CD14-positive monocyte (primary cell): ENCODE data around the gene INF2. TPM values are rescaled to one million over a fixed set of nuclear protein-coding genes. Genes with fewer than 3 reads are reported as not detected.

Experiments
- DNase-seq, 3 donors: peaks; one replicate each; pipeline ENCODE4 v3.0.0-alpha.2; 2011 to 2022
- H2AFZ ChIP-seq: 2 replicates; pipeline ENCODE4 v1.6.0; 2012; ENCODE audit warnings: mild to moderate bottlenecking, low read depth, low read length, inconsistent platforms; ENCODE audit not compliant: insufficient read depth, poor library complexity, severe bottlenecking
- H3K27ac ChIP-seq, 2 donors: 1 replicate in 1 of 2; 2 replicates in 1 of 2; pipeline ENCODE4 v1.5.1; 2012 to 2013; ENCODE audit warnings: low read length in 2 of 2, control low read depth in 1 of 2, inconsistent platforms in 1 of 2, low read depth in 1 of 2, mild to moderate bottlenecking in 1 of 2
- H3K27me3 ChIP-seq, 2 donors: one replicate each; pipeline versions ENCODE4 v1.6.0 to v1.6.1; 2011 to 2013; ENCODE audit warnings: low read length in 2 of 2; ENCODE audit not compliant: control insufficient read depth in 2 of 2, insufficient read depth in 2 of 2
- H3K36me3 ChIP-seq, 2 donors: replicated peaks in 1 of 2; 1 replicate in 1 of 2; 2 replicates in 1 of 2; pipeline versions ENCODE4 v1.5.1 to v1.6.1; 2012 to 2013; ENCODE audit warnings: low read length in 2 of 2, control low read depth in 1 of 2, inconsistent platforms in 1 of 2, mild to moderate bottlenecking in 1 of 2; ENCODE audit not compliant: insufficient read depth in 2 of 2, control insufficient read depth in 1 of 2
- H3K4me1 ChIP-seq, 2 donors: 1 replicate in 1 of 2; 2 replicates in 1 of 2; pipeline versions ENCODE4 v1.5.1 to v1.6.1; 2012 to 2013; ENCODE audit warnings: low read length in 2 of 2, control low read depth in 1 of 2, inconsistent platforms in 1 of 2, mild to moderate bottlenecking in 1 of 2, moderate library complexity in 1 of 2; ENCODE audit not compliant: insufficient read depth in 2 of 2, control insufficient read depth in 1 of 2
- H3K4me2 ChIP-seq: replicated peaks from 2 replicates; pipeline ENCODE3; 2012; ENCODE audit warnings: low read length, moderate library complexity, mild to moderate bottlenecking; ENCODE audit not compliant: poor library complexity, severe bottlenecking; ENCODE audit errors: extremely low read depth
- H3K4me3 ChIP-seq, 3 experiments: fragments of 200-600 bp in 1 of 3; sonication (generic) in 1 of 3; replicated peaks in 1 of 3; 1 replicate in 2 of 3; 2 replicates in 1 of 3; pipeline ENCODE4 v1.5.1; 2011 to 2013; ENCODE audit warnings: low read length in 3 of 3, mild to moderate bottlenecking in 3 of 3, control low read depth in 2 of 3, low read depth in 2 of 3, inconsistent platforms in 1 of 3, moderate library complexity in 1 of 3
- H3K79me2 ChIP-seq: 2 replicates; pipeline ENCODE4 v1.6.0; 2012; ENCODE audit warnings: mild to moderate bottlenecking, control low read depth, inconsistent platforms, low read length, moderate library complexity; ENCODE audit not compliant: insufficient read depth
- H3K9ac ChIP-seq: 2 replicates; pipeline ENCODE4 v1.6.0; 2017; ENCODE audit warnings: low read length, mild to moderate bottlenecking; ENCODE audit not compliant: insufficient read depth, poor library complexity, severe bottlenecking
- H3K9me3 ChIP-seq, 2 donors: replicated peaks in 1 of 2; 1 replicate in 1 of 2; 2 replicates in 1 of 2; pipeline versions ENCODE4 v1.5.1 to v1.6.1; 2012 to 2013; ENCODE audit warnings: low read length in 2 of 2, control low read depth in 1 of 2; ENCODE audit not compliant: control insufficient read depth in 1 of 2, insufficient read depth in 1 of 2
- H4K20me1 ChIP-seq: 2 replicates; pipeline ENCODE4 v1.6.0; 2012; ENCODE audit warnings: mild to moderate bottlenecking, low read length, control low read depth, moderate library complexity; ENCODE audit not compliant: insufficient read depth
- H3K27ac Mint-ChIP-seq, 7 donors: one replicate each; pipeline ENCODE4 v1.8.0; 2020; ENCODE audit warnings: mild to moderate bottlenecking in 7 of 7, mixed read lengths in 7 of 7, moderate library complexity in 6 of 7, inconsistent platforms in 2 of 7
- H3K27me3 Mint-ChIP-seq, 3 donors: one replicate each; pipeline ENCODE4 v1.8.0; 2021 to 2022; ENCODE audit warnings: low read depth in 3 of 3, mild to moderate bottlenecking in 3 of 3, mixed read lengths in 3 of 3, moderate library complexity in 3 of 3, inconsistent platforms in 1 of 3
- H3K36me3 Mint-ChIP-seq, 2 donors: one replicate each; pipeline ENCODE4 v1.8.0; 2020; ENCODE audit warnings: mixed read lengths in 2 of 2, inconsistent platforms in 1 of 2, mild to moderate bottlenecking in 1 of 2
- H3K4me1 Mint-ChIP-seq: one replicate; pipeline ENCODE4 v1.8.0; 2020; ENCODE audit warnings: mild to moderate bottlenecking, mixed read lengths
- H3K4me3 Mint-ChIP-seq, 2 donors: one replicate each; pipeline ENCODE4 v1.8.0; 2020; ENCODE audit warnings: mild to moderate bottlenecking in 2 of 2, mixed read lengths in 2 of 2, moderate library complexity in 1 of 2
- H3K9me3 Mint-ChIP-seq, 7 donors: one replicate each; pipeline ENCODE4 v1.8.0; 2020 to 2022; ENCODE audit warnings: mixed read lengths in 7 of 7, mild to moderate bottlenecking in 6 of 7, moderate library complexity in 6 of 7, inconsistent platforms in 2 of 7
- CTCF ChIP-seq: fragments of 200-600 bp; IDR thresholded peaks from one replicate; pipeline ENCODE4 v1.8.0; 2022; ENCODE audit warnings: antibody characterized with exemption, mild to moderate bottlenecking
- WGBS: methylation state at CpG from one replicate; pipeline ENCODE4 v1.1.5; 2013; ENCODE audit warnings: missing lambda C conversion rate; ENCODE audit not compliant: insufficient coverage; 5-methylcytosine and 5-hydroxymethylcytosine counted together
- intact Hi-C, 2 donors: fragments of 100-400 bp; cut with micrococcal nuclease; formaldehyde crosslinking; loops; one replicate each; pipeline versions ENCODE4 v1.15.0 to v1.15.1; 2023
- polyA plus RNA-seq, 3 donors: library from polyadenylated mRNA; depleted of rRNA in 1 of 3; unstranded in 2 of 3; stranded (reverse) in 1 of 3; fragments of 300-500 nt in 2 of 3; fragments of >200 nt in 1 of 3; fragmentation: Illumina TruSeq in 2 of 3; gene quantifications; 1 replicate in 2 of 3; 2 replicates in 1 of 3; pipeline ENCODE4 v1.2.3, GENCODE V29; 2012 to 2021

The INF2 gene
- polyA plus RNA-seq, 3 donors = 2.9 to 23.3 (median 3.8) TPM

GRCh38 chr14:104751539-104752422, 62.4 kb downstream of the INF2 start:
- H3K9me3 ChIP-seq = no peaks in the 10 kb centered on the region
- H3K79me2 ChIP-seq = peaks cover 38% of the 10 kb centered on the region
- H3K4me1 ChIP-seq = peaks cover 19 to 40% of the 10 kb centered on the region in 2 donors
- no peaks in the 10 kb centered on the region for H3K27me3 ChIP-seq
- Mint-ChIP-seq H3K4me3 (peak overlapping the region; percentile 83 to 89), H3K36me3 (peaks cover 9 to 15% of the 10 kb centered on the region in 2 donors), H3K9me3 (peaks cover 0 to 8% (median 2%) of the 10 kb centered on the region in 7 donors), H3K4me1 (peaks cover 27% of the 10 kb centered on the region), H3K27ac (peak overlapping the region; percentile 85 to 97 (median 93)), H3K27me3 (no peaks in the 10 kb centered on the region)
- H2AFZ ChIP-seq = peak overlapping the region; percentile 93
- no peak for DNase-seq
- H3K27ac ChIP-seq = peak overlapping the region; percentile 83 to 95
- WGBS = 69% methylated on average over 71 of the region's 90 CpGs
- H3K4me2 ChIP-seq = peak overlapping the region; percentile 87
- H3K4me3 ChIP-seq = peak overlapping the region; percentile 25 to 91 (median 63)
- H3K9ac ChIP-seq = peak overlapping the region; percentile 99
- H3K36me3 ChIP-seq = peaks cover 14 to 21% of the 10 kb centered on the region in 2 donors
- H4K20me1 ChIP-seq = peaks cover 20% of the 10 kb centered on the region
- intact Hi-C loops = loop anchor here in 1 of 2 donors (5.0 kb wide), 1 partner anchor 741 kb away; the partner anchor contains the start of gene TEDC1
- TF ChIP-seq CTCF = no peak

- Histone ChIP-seq H3K9me3 (no peaks in the 10 kb centered on the region), H3K9ac (peak overlapping the region; percentile 99), H3K4me3 (peak overlapping the region; percentile 25 to 91 (median 63)), H3K36me3 (peaks cover 17 to 27% of the 10 kb centered on the region in 2 donors), H3K27ac (peak overlapping the region; percentile 83 to 95), H3K27me3 (no peaks in the 10 kb centered on the region), H3K79me2 (peaks cover 44% of the 10 kb centered on the region), H3K4me1 (peaks cover 19 to 40% of the 10 kb centered on the region in 2 donors), H4K20me1 (peaks cover 26% of the 10 kb centered on the region), H2AFZ (peak overlapping the region; percentile 93), H3K4me2 (peak overlapping the region; percentile 87)
- Mint-ChIP-seq H3K9me3 (peaks cover 0 to 8% (median 2%) of the 10 kb centered on the region in 7 donors), H3K27me3 (no peaks in the 10 kb centered on the region), H3K27ac (peak overlapping the region; percentile 85 to 97 (median 93)), H3K4me1 (peaks cover 27% of the 10 kb centered on the region), H3K36me3 (peaks cover 14 to 21% of the 10 kb centered on the region in 2 donors), H3K4me3 (peak overlapping the region; percentile 83 to 89)
- peak in 1 of 3 donors; percentile 98 for DNase-seq
- intact Hi-C loops = loop anchor here in 1 of 2 donors (5.0 kb wide), 1 partner anchor 740 kb away; the partner anchor contains the start of gene TEDC1
- WGBS = 0% methylated on average over 21 of the region's 21 CpGs
- TF ChIP-seq CTCF = no peak
These were observed 63.0 kb downstream of the INF2 start for GRCh38 chr14:104752423-104752734.
